Skeletal muscle cell (primary cell): ENCODE data around the gene FREM2.

Source experiments
- DNase-seq: peaks from one replicate; pipeline ENCODE4 v3.0.0-alpha.2; 2010; ENCODE audit warnings: low read depth
- H3K4me3 ChIP-seq: 2 replicates; pipeline ENCODE4 v1.5.1; 2011; ENCODE audit warnings: low read depth, mild to moderate bottlenecking, control low read depth, low read length, moderate library complexity

The FREM2 gene

GRCh38 chr13:38735665-38736440, 49.0 kb downstream of the FREM2 start:
- H3K4me3 ChIP-seq = no peak overlapping the region
- DNase-seq = no peak

GRCh38 chr13:38743466-38743865, 56.6 kb downstream of the FREM2 start:
- no peak for DNase-seq
- no peak overlapping the region for H3K4me3 ChIP-seq

GRCh38 chr13:38752686-38753085, 65.8 kb downstream of the FREM2 start:
- no peak for DNase-seq
- H3K4me3 ChIP-seq = no peak overlapping the region

GRCh38 chr13:38753878-38754277, 67.0 kb downstream of the FREM2 start:
- no peak for DNase-seq
- H3K4me3 ChIP-seq = no peak overlapping the region

- DNase-seq = no peak
- H3K4me3 ChIP-seq = no peak overlapping the region
Measured at GRCh38 chr13:38755793-38756192, 68.9 kb downstream of the FREM2 start.

GRCh38 chr13:38758277-38758676, 71.4 kb downstream of the FREM2 start:
- no peak overlapping the region for H3K4me3 ChIP-seq
- no peak for DNase-seq

GRCh38 chr13:38759390-38759789, 72.5 kb downstream of the FREM2 start:
- DNase-seq = no peak
- no peak overlapping the region for H3K4me3 ChIP-seq

- no peak for DNase-seq
Measured at GRCh38 chr13:38763446-38764381, 76.8 kb downstream of the FREM2 start.

GRCh38 chr13:38766799-38767198, 79.9 kb downstream of the FREM2 start:
- no peak overlapping the region for H3K4me3 ChIP-seq
- no peak for DNase-seq

More at GRCh38 chr13:38763446-38764381, 76.8 kb downstream of the FREM2 start:
- H3K4me3 ChIP-seq = no peak overlapping the region

GRCh38 chr13:38767506-38768265, 80.8 kb downstream of the FREM2 start:
- no peak for DNase-seq
- H3K4me3 ChIP-seq = no peak overlapping the region

- H3K4me3 ChIP-seq = no peak overlapping the region
- no peak for DNase-seq
Measured at GRCh38 chr13:38769526-38769925, 82.6 kb downstream of the FREM2 start.

- no peak for DNase-seq
- no peak overlapping the region for H3K4me3 ChIP-seq
Measured at GRCh38 chr13:38775085-38775484, 88.2 kb downstream of the FREM2 start.

- no peak overlapping the region for H3K4me3 ChIP-seq
- DNase-seq = no peak
Measured at GRCh38 chr13:38777347-38778119, 90.7 kb downstream of the FREM2 start.

GRCh38 chr13:38781539-38781938, 94.7 kb downstream of the FREM2 start:
- DNase-seq = no peak
- no peak overlapping the region for H3K4me3 ChIP-seq

- DNase-seq = no peak
Measured at GRCh38 chr13:38784036-38784880, 97.4 kb downstream of the FREM2 start.

GRCh38 chr13:38785042-38785441, 98.2 kb downstream of the FREM2 start:
- H3K4me3 ChIP-seq = no peak overlapping the region
- no peak for DNase-seq

More at GRCh38 chr13:38784036-38784880, 97.4 kb downstream of the FREM2 start:
- no peak overlapping the region for H3K4me3 ChIP-seq

- no peak overlapping the region for H3K4me3 ChIP-seq
- DNase-seq = no peak
Measured at GRCh38 chr13:38785490-38785889, 98.6 kb downstream of the FREM2 start.

- no peak overlapping the region for H3K4me3 ChIP-seq
- no peak for DNase-seq
Measured at GRCh38 chr13:38787550-38787949, 100.7 kb downstream of the FREM2 start.
